Panc1 (cell line): ENCODE results near the gene SMARCB1. TPM values are rescaled to one million over a fixed set of nuclear protein-coding genes. Genes with fewer than 3 reads are reported as not detected.

Experiments
- ATAC-seq: fragments of 200-7000 bp; cut with Tn5 transposase; 2 replicates; pipeline ENCODE4 v1.9.1; 2020; ENCODE audit warnings: mild to moderate bottlenecking, moderate library complexity
- BruUV-seq: library from RNA; stranded (reverse); fragments of 400-500 nt; replicated peaks from 2 replicates; lab custom pipeline; 2021; lab: Mats Ljungman, UMichigan
- CTCF ChIA-PET: fragments of 300-600 bp; sonication (Branson Sonifier 250); formaldehyde crosslinking; loops from one replicate; lab custom pipeline; 2022; ENCODE audit warnings: antibody characterized with exemption; lab: Charles Lee
- POLR2A ChIA-PET: fragments of 300-600 bp; sonication (Branson Sonifier 250); formaldehyde crosslinking; loops from one replicate; lab custom pipeline; 2022; ENCODE audit warnings: antibody characterized with exemption; lab: Charles Lee
- DNase-seq: peaks from one replicate; pipeline ENCODE4 v3.0.0-alpha.2; 2010; ENCODE audit warnings: low read depth, low spot score
- H3K27ac ChIP-seq: 2 replicates; pipeline ENCODE4 v1.5.1; 2011; ENCODE audit warnings: mild to moderate bottlenecking, low read length, inconsistent platforms
- H3K27me3 ChIP-seq: fragments of 200-500 bp; sonication (Bioruptor generic); 2 replicates; pipeline ENCODE4 v1.6.0; 2014; ENCODE audit warnings: low read length, inconsistent platforms; ENCODE audit not compliant: control insufficient read depth, insufficient read depth
- H3K36me3 ChIP-seq: fragments of 200-500 bp; sonication (Bioruptor generic); 2 replicates; pipeline ENCODE4 v1.5.1; 2014; ENCODE audit warnings: inconsistent platforms, mild to moderate bottlenecking, low read length, moderate library complexity; ENCODE audit not compliant: control insufficient read depth, insufficient read depth
- H3K4me1 ChIP-seq: 2 replicates; pipeline ENCODE4 v1.5.1; 2011; ENCODE audit warnings: inconsistent platforms, mild to moderate bottlenecking, low read length, moderate library complexity; ENCODE audit not compliant: control insufficient read depth, insufficient read depth
- H3K4me3 ChIP-seq, 2 experiments: 2 replicates each; pipeline ENCODE4 v1.5.1; 2011 to 2012; ENCODE audit warnings: low read depth in 2 of 2, low read length in 2 of 2, mild to moderate bottlenecking in 2 of 2, inconsistent platforms in 1 of 2, moderate library complexity in 1 of 2
- H3K9me3 ChIP-seq: fragments of 200-500 bp; sonication (Bioruptor generic); 2 replicates; pipeline ENCODE4 v1.5.1; 2014; ENCODE audit warnings: low read depth, mild to moderate bottlenecking, inconsistent platforms, low read length, moderate library complexity; ENCODE audit not compliant: control insufficient read depth, insufficient read depth
- CTCF ChIP-seq: fragments of 450-650 bp; IDR thresholded peaks from 2 replicates; pipeline ENCODE4 v1.5.1; 2017; ENCODE audit warnings: mild to moderate bottlenecking
- POLR2AphosphoS5 ChIP-seq: IDR thresholded peaks from 2 replicates; pipeline ENCODE4 v1.6.1; 2012; ENCODE audit warnings: mild to moderate bottlenecking, low read depth, low read length, moderate library complexity
- SIN3A ChIP-seq: IDR thresholded peaks from 2 replicates; pipeline ENCODE4 v1.6.1; 2012; ENCODE audit warnings: low read depth, mild to moderate bottlenecking, low read length, moderate library complexity, borderline replicate concordance; ENCODE audit not compliant: insufficient read depth
- TCF7L2 ChIP-seq: IDR thresholded peaks from 2 replicates; pipeline ENCODE4 v1.6.1; 2011; ENCODE audit warnings: mild to moderate bottlenecking, low read depth, low read length, inconsistent platforms
- in situ Hi-C: cut with HindIII; loops from 2 replicates; pipeline ENCODE4 v1.10.0; 2016; ENCODE audit warnings: low sequenced_read_pairs, low pct_unique_long_range_greater_than_20kb
- intact Hi-C: fragments of 100-400 bp; cut with micrococcal nuclease; formaldehyde crosslinking; loops from one replicate; pipeline ENCODE4 v1.10.0; 2022; ENCODE audit not compliant: unreplicated experiment
- total RNA-seq: library from RNA; stranded (reverse); gene quantifications from one replicate; pipeline ENCODE4 v1.2.1, GENCODE V29; 2021; ENCODE audit not compliant: unreplicated experiment
- TF ChIP-seq, protein P1 (sequence below), 2 experiments: IDR thresholded peaks; 2 replicates each; pipeline ENCODE4 v1.6.1; 2011 to 2012; ENCODE audit warnings: low read depth in 2 of 2, control low read depth in 1 of 2, low read length in 1 of 2, mild to moderate bottlenecking in 1 of 2, moderate library complexity in 1 of 2; ENCODE audit not compliant: insufficient read depth in 1 of 2

Gene SMARCB1
- total RNA-seq, 1 experiment from 2014 or later, result 70.2 TPM

DNA sequence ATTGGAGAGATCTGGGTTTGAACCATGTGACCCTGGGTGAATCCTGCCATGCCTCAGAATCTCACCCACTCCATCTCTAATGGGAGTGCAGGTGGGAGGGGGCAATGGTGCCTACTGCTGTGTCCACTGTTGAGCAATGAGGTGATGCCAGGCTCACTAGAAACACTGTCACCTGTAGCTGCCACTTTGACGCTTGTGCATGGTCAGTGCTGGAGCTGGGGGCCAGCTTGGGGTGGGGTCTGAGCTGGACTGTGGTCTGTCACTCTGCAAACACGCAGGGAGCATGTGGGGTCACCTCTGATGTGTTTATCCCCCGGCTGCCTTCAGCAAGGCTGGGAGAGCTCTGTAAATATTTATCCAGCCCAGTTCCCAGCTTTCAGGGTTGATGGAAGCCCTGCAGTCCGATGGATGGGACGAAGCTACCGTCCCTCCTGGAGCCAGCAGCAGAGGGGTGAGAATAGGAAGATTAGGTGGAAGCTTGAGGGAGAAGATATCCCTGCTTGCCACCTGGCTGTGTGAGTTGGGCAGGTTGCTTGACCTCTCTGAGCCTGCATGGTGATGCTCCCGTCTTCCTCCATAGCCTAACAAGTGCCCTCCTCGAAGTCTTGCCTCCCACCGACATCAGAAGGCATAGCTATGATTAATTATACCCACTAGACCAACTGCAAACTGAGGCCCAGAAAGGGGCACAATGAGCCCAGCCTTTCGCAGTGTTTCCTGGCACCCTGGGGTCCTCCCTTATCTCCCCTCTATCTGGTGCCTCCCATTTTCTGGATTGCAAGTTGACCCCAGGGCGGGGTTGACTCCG, 12.4 kb upstream of the SMARCB1 start:
- intact Hi-C loops, result loop anchor here (10.0 kb wide), 1 partner anchor 70 kb away; no protein-coding TSS in a partner anchor
- TF ChIP-seq TCF7L2 (no peak), SIN3A (no peak), POLR2AphosphoS5 (no peak)
- TF ChIP-seq, protein P1, sequence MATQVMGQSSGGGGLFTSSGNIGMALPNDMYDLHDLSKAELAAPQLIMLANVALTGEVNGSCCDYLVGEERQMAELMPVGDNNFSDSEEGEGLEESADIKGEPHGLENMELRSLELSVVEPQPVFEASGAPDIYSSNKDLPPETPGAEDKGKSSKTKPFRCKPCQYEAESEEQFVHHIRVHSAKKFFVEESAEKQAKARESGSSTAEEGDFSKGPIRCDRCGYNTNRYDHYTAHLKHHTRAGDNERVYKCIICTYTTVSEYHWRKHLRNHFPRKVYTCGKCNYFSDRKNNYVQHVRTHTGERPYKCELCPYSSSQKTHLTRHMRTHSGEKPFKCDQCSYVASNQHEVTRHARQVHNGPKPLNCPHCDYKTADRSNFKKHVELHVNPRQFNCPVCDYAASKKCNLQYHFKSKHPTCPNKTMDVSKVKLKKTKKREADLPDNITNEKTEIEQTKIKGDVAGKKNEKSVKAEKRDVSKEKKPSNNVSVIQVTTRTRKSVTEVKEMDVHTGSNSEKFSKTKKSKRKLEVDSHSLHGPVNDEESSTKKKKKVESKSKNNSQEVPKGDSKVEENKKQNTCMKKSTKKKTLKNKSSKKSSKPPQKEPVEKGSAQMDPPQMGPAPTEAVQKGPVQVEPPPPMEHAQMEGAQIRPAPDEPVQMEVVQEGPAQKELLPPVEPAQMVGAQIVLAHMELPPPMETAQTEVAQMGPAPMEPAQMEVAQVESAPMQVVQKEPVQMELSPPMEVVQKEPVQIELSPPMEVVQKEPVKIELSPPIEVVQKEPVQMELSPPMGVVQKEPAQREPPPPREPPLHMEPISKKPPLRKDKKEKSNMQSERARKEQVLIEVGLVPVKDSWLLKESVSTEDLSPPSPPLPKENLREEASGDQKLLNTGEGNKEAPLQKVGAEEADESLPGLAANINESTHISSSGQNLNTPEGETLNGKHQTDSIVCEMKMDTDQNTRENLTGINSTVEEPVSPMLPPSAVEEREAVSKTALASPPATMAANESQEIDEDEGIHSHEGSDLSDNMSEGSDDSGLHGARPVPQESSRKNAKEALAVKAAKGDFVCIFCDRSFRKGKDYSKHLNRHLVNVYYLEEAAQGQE (IDR thresholded peaks at IDR 0.05; ENCODE audit: insufficient read depth in 1 of 2, low read depth in 2 of 2, low read length in 1 of 2), result no peak
- ATAC-seq, result no peak
- CTCF ChIA-PET, result no interaction called here
- Histone ChIP-seq H3K36me3 (no peaks in the 10 kb centered on the region), H3K9me3 (no peaks in the 10 kb centered on the region), H3K27me3 (no peaks in the 10 kb centered on the region), H3K27ac (no peak overlapping the region), H3K4me1 (no peaks in the 10 kb centered on the region), H3K4me3 (no peak overlapping the region)
- no TSS peak for BruUV-seq
- in situ Hi-C loops, result no loop called here
- POLR2A ChIA-PET, result interaction anchor here (0.7 to 1.0 kb wide), 2 partner anchors 13 to 19 kb away, joined by 3 to 4 read pairs; partner anchors contain the start of gene SMARCB1
- no peak for DNase-seq

- Histone ChIP-seq H3K27ac (no peak overlapping the region), H3K9me3 (no peaks in the 10 kb centered on the region), H3K4me3 (no peak overlapping the region), H3K27me3 (no peaks in the 10 kb centered on the region), H3K36me3 (no peaks in the 10 kb centered on the region), H3K4me1 (no peaks in the 10 kb centered on the region)
- ChIA-PET CTCF (no interaction called here), POLR2A (interaction anchor here (0.7 to 1.0 kb wide), 2 partner anchors 12 to 18 kb away, joined by 3 to 4 read pairs; partner anchors contain the start of gene SMARCB1)
- BruUV-seq, result no TSS peak
- ATAC-seq (no peak), DNase-seq (no peak)
- no peak for TF ChIP-seq SIN3A
- TF ChIP-seq, protein P1 (IDR thresholded peaks at IDR 0.05; ENCODE audit: insufficient read depth in 1 of 2, low read depth in 2 of 2, low read length in 1 of 2), result no peak
- TF ChIP-seq TCF7L2, result no peak
- TF ChIP-seq POLR2AphosphoS5, result no peak
- TF ChIP-seq CTCF, result no peak
- intact Hi-C loops (loop anchor here (10.0 kb wide), 1 partner anchor 70 kb away; no protein-coding TSS in a partner anchor), in situ Hi-C loops (no loop called here)
These were observed 11.8 kb upstream of the SMARCB1 start for GRCh38 chr22:23774922-23775436.
